Activated CD4-positive, alpha-beta T cell treated with anti-CD3 and anti-CD28 coated beads, Interleukin-10, Interleukin-2, amounts not matched to agents 100 ng/mL and 50 ng/mL, durations not matched to agents 16 hours and 8 hours (primary cell): ENCODE data around the gene RBM8A.
"Not testable (repeated sequence)": the region's sequence is repeated elsewhere in the genome, so short reads cannot be mapped to it uniquely, and the experiment has no call there.

Source experiments
- DNase-seq: peaks from one replicate; pipeline ENCODE4 v3.0.0-alpha.2; 2020

Gene RBM8A

DNA sequence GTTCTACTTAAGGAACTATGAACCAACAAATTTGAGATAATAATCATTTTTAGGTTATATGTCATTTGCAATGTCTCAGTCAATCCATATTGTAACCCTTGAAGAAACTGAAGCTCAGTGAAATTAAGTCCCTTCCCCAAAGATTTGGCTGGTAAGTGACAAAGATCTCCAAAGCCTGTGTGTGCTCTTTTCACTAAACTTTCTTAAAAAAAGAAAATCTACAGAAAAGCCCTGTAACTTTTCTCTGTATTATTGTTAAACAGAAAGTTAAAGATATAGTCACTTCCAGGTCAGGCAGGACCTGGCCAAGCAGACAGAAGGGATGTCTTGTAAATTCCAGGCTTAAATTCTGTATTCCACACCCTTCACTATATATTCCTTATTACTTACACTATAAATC is 29.1 kb upstream of the RBM8A start:
- DNase-seq: no peak

DNA sequence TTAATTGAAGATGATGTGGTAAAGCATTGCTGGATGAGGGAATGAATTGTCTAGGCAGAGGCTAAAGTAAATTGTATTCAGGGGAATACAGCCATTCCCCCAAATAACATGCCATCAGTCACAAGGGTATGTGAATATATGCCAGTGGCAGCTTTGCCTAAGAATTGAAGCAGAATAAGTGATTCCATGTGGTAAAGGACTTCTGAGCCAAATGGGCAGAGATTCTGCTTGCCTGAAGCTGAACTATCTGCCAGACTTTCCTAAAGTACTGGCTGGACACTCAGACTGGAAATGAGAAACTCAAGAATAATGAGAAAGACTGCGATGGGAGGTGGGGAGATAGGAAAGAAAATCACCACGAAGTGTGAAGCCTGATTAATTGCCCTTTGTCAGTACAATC is 28.2 kb upstream of the RBM8A start:
- no peak for DNase-seq

DNA sequence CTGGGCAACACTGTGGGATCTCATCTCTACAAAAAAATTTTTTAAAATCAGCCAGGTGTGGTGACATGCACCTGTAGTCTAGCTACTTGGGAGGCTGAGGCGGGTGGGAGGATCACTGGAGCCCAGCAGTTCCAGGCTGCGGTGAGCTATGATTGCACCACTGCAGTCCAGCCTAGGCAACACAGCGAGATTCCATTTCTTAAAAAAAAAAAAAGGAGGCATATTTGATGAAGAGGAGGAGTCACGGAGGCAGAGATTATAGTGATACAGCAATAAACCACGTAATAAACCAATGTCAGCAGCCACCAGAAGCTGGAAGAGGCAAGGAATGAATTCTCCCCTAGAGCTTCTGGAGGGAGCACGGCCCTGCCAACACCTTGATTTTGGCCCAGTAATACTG is 26.6 kb upstream of the RBM8A start:
- DNase-seq: no peak

DNA sequence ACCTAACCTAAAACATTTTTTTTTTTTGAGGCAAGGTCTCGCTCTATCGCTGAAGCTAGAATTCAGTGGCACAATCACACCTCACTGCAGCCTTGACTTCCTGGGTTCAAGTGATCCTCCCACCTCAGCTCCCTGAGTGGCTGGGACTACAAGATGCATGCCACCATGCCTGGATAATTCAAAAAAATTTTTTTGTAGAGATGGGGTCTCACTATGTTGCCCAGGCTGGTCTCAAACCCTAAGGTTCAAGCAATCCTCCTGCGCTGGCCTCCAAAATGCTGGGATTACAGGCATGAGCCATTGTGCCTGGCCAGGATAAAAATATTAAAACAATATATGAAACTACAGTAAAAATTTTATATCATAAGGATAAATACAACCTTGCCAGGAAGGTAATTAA is 25.6 kb upstream of the RBM8A start:
- no peak for DNase-seq

DNA sequence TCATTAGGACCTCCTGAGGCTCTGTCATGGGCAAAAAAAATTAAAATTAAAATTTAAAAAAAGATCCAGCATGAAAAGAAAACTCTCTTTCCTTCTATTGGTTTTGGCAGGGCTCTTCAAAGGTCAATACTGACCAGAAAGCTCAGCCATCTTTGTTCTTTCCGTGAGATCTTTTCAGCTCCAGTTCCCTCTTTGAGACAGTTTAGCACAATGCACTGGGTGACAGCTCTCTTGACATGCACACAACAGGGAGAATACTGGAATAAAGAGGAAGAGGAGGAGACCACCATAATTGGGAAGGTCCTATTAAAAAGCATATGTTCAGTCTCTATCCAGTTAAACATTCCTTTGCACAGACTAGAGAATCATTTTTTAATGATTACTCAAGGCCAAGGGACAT is 24.2 kb upstream of the RBM8A start:
- DNase-seq: no peak

DNA sequence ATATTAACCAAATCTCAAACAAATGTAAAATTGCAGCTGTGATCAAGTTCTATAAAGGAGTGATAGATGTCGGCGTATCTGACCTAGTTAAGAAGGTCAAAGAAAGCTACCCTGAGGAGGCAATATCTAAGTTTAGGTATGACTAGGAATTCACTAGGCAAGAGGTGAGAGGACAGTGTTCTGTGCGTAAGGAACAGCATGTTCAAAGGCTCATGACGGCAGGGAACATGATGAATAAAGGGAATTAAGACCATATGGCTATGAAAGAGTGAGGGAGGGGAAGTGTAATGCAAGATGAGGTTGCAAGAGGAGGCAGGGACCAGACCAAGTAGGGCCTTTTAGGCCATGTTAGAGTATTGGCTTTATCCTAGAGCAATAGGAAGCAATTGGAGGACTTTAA is 21.9 kb upstream of the RBM8A start:
- DNase-seq: no peak

DNA sequence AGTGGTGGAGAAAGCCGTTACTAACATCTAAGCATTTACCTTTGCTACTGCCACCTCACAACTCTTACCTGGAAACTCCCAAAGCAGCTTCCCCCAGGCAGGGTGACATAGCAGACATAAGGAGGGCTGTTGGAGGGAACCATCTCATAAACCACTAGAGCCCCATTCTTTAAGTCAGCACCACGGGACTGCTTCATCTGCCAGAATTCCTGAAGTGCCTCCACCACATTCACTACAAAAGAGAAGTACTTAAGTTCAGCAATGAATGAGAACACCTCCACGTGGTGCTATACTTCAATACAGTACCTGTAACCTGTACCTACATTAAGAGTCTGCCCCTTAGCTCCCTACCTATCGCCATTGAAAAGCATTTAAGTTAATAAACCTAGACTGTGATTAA is 20.3 kb upstream of the RBM8A start:
- DNase-seq: no peak

DNA sequence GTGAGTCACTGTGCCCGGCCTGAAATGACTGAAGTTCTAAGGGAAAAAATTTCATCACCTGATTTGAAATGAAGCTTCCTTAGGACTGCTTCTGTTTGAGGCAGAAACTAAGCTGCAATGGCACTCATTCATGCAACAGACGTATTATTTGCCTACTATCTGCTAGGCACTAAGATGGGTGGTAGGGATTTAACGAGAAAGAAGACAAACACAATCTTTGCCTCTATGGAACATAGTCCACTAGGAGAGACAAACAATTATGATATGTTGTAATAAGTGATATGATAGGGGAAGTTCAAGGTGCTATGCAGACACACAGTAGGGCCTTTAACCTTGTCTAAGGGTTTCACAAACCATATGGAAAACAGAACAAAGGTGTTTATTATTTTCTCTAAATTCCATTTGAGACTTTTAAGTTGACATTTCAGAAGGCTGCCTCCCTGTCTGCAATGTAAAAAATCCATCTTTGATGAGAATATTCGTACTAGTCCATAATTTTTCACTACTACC is 19.2 kb upstream of the RBM8A start:
- DNase-seq: no peak

DNA sequence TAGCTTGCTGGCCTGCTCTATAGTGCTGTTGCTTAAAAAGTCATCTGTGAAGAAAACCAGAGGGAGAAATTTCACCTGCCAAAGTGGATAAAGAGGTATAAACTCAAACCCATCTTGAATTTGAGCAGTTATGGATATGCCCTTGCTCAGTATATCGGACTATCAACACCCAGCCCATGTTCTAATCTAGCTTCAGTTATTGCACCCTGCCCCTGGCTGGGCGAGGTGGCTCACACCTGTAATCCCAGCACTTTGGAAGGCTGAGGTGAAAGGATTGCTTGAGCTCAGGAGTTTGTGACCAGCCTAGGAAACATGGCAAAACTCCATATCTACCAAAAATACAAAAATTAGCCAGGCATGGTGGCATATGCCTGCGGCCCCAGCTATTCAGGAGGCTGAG is 17.2 kb upstream of the RBM8A start:
- no peak for DNase-seq

DNA sequence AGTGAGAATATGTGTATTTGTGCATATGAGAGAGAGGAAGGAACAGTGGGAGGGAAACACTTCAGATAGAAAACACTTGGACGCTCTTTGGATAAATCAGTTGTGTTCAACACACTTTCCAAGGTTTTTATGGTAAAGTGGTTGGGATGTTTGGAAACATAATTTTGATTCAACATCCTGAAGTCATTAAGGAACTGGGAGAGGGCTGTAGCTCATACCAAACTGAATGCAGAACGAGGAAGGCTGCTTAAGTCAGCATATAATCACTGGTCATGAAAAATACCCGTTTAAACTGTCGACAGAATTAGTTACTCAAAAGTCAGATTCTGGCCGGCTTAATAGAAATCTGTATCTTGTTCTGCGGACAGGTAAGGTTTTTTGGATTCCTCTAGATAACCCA is 15.6 kb upstream of the RBM8A start:
- DNase-seq: no peak

DNA sequence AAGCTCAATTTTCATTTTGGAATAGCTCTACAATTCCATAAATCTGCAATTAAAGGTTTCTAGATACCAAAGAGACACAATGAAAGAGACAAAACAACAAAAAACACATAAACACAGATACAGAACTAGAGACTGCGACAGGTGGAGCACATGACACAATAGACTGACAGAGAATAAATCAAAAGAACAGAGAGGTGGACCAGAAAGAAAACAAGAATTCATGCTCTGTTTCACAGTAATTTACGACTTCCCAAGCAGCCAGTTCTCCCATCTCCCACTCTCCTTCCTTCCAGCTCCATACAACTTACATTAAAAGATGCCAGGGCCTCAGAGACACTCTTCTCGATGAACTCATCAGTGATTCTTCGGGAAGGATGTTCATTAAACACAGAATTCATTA is 15.1 kb upstream of the RBM8A start:
- no peak for DNase-seq

DNA sequence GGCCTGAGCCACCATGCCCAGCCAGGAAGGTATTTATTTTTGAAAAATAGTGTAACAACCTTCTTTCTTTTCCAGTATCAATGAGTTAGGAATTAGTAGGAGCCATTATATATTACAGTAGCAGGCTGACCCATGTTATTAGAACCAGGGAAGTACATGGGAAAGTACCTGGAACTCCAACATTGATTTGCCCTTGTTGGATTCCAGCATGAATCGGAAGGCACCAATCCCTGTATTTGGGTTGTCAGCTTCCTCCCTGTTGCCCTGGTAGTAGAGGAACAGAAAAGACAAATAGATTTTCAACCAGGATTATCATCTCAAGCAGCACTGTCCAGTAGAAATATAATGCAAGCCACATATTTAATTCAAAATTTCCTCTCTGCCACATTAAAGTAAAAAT is 10.2 kb upstream of the RBM8A start:
- no peak for DNase-seq

DNA sequence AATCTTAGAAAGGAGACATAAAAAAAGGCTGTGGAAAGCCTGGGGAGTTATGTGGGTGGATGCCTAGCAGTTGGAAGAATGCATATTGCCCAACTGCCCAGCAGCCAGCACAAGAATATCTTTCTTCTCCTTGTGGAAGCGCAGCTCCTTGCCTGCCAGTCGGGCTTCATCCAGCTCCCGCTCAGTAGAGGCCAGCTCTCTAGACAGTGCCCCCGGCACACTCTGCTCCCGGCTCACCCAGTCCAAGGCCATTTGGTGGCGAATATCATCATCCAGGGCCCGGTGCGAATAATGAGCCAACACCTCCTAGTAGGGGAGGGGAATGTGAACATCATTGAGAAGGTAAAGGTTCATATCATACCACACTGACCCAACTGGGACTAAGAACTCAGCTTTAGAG is 9.0 kb upstream of the RBM8A start:
- no peak for DNase-seq

DNA sequence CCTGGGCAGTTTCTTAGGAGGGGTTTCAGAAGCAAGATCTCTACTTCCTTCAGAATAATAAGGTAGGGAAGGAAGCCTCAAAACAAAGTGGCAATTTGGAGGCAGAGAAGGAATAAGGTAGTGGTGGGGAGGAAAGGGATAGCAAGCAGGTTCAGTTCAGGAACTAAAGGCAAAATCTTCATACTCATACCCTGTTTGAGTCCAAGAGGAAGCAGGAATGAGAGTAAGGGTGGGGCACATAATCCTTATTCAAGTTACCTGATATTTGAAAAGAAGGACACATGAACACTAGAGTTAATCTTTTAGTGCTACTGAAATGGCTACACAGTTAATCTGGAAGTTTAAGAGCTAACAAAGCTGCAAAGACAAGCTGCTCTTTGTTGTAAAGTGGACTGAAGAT is 8.4 kb upstream of the RBM8A start:
- DNase-seq: no peak

DNA sequence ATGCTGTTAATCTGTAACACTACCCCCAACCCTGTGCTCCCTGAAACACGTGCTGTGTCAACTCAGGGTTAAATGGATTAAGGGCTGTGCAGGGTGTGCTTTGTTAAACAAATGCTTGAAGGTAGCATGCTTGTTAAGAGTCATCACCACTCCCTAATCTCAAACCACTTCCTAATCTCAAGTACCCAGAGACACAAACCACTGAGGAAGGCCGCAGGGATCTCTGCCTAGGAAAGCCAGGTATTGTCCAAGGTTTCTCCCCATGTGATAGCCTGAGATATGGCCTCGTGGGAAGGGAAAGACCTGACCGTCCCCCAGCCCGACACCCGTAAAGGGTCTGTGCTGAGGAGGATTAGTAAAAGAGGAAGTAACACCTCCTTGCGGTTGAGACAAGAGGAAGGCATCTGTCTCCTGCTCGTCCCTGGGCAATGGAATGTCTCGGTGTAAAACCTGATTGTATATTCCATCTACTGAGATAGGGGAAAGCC is 5.3 kb upstream of the RBM8A start:
- DNase-seq: peak; percentile 65

DNA sequence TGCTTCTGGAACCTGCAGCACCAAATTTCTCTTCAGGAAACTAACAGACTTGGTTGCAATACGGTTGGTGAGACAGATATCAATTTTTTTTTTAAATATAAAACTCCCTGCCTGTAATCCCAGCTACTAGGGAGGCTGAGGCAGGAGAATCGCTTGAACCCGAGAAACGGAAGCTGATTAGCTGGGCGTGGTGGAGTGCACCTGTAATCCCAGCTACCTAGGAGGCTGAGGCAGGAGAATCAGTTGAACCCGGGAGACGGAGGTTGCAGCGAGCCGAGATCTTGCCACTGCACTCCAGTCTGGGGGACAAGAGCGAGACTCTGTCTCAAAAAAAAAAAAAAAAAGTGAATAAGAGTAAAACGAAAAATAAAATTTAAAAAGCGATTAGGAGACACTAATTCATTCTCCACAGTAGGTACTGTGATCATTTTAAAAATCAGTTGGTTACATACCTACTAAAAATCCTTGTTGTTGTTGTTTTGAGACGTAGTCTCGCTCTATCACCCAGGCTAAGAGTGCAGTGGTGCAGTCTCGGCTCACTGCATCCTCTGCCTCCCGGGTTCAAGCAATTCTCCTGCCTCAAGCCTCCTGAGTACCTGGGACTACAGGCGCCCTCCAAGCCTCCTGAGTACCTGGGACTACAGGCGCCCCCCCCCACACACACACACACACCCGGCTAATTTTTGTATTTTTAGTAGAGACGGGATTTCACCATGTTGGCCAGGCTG is 796 bp upstream of the RBM8A start:
- no peak for DNase-seq

DNA sequence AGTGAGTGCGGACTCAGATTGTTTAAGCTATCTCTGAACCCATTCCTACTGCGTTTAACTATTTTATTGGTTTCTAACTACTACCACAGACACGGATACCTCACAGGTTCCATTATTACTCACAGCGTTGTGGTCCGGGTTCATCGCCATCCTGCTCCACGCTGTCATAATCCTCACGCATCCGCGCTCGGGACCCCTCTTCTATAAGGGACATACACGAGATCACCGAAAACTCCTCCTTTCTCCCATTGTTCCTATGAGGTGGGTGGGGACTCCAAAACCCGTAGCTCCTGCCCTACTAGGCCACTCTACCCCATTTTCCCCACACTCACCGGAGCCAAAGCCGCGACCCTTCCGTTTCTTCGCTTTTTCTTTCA is 610 bp downstream of the RBM8A start:
- DNase-seq: peak; percentile 74

DNA sequence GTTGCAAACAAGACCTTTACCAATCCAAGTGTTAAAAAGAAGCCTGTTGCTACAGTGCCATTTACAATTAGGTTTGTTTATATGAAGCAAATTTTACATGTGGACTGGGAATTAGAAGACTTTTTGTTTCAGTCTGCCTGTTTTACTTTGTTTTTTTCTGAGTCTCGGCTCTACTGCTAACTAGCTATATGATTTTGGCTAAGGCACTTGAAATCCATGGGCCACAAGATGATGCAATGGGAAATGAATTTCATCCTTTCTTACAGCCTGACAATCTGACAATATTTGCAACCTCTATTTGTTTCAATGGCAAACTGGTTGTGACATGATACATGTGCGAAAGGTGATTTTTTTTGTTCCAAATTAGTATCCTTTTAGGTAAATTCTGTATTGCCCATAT is 5.0 kb downstream of the RBM8A start:
- no peak for DNase-seq

DNA sequence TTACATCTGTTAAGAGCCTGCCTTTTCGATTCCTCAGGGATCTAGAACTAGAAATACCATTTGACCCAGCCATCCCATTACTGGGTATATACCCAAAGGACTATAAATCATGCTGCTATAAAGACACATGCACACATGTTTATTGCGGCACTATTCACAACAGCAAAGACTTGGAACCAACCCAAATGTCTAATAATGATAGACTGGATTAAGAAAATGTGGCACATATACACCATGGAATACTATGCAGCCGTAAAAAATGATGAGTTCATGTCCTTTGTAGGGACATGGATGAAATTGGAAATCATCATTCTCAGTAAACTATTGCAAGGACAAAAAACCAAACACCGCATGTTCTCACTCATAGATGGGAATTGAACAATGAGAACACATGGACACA is 7.0 kb downstream of the RBM8A start:
- not testable (repeated sequence) for DNase-seq

DNA sequence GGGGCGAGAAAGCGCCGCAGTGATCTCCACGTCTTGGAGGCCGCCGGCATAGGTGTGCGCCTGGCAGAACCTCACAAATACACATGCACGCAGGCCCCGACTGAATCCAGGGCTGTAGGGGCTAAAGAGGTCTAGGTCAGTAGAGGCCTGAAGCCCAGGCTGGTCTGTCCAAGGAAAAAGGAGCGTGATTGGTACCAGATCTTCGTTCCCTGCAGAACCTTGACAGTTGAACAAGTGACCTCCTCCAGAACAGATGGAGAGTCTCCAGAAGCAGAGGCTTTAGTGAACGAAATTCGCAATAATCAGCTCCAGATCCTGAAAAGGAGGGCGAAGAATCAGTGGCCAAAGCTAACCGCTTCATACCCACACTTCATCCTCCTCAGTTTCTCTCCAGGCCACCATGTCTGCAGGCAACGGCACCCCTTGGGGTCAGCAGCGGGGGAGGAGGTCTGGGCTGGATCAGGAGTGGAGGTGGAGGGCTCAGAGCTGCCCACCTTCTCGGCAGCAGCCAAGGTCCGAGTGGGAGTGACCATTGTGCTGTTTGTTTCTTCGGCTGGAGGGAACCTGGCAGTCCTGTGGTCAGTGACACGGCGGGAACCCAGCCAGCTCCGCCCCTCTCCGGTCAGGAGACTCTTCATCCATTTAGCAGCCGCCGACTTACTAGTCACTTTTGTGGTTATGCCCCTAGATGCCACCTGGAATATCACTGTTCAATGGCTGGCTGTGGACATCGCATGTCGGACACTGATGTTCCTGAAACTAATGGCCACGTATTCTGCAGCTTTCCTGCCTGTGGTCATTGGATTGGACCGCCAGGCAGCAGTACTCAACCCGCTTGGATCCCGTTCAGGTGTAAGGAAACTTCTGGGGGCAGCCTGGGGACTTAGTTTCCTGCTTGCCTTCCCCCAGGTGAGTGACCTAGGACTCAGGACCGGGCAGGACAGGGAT is 8.0 kb downstream of the RBM8A start:
- peak; percentile 38 for DNase-seq

DNA sequence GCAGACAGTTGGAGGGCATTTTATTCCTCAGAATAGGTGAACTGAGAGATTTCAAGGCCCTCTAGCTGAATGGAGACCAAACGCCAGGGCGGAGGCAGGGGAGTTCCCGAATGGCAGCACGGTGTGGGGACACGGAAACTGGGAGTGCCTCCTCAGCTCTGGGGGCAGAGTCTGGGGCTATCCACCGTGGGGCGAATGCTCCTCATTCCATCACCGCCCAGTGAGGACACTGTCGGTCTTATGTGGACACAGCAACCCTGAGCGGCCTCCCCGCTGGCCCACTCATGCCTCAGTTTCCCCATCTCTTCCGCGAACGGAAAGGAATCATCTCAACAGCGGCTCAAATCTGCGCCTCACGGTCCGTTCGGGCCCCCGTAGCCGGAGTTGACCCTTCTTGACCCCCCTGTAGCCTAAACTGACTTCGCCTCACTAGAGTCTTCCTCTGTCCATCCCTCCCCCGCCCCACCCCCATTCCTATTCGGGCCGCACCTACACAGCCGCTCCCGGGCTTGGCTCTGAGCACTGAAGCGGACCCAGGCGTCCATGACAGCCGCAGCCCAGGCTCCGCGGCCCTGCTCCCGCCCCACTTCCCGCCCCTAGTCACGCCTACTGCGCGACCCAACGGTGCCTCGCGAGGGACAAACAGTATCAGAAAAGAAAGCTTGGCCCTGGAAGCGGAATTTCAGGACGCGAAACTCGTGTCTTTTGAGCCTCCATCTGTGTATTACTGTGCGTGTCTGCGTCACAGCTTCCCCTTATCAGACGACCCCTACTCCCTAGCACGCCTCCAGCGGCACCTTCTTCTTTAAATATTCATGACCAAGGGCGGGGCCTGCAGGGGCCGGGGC is 8.9 kb downstream of the RBM8A start, which contains the start of gene PEX11B:
PEX11B (minus strand) TSS at position 574 of the 848 bp plus-strand sequence; CDS start at position 545, 29 bp downstream.
- peak; percentile 93 for DNase-seq

DNA sequence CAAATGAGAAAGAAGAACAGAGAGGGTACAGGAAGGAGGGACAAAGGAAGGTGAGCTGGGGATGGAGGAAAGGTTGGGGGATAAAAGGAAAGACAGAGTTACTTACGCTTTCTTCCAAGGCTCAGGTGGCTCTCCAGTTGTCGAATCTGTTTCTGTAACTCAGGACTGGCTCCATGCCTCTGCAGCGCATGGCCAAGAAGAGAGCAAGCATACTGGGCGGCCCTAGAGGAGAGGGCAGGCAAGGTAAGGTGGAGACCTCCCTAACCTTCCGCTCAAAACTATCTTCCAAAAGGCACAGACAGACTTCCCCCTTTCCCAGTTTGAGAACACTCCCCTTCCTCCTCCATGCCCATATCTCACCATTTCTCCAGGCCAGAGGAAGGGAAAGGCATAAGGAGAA is 9.7 kb downstream of the RBM8A start:
- no peak for DNase-seq

DNA sequence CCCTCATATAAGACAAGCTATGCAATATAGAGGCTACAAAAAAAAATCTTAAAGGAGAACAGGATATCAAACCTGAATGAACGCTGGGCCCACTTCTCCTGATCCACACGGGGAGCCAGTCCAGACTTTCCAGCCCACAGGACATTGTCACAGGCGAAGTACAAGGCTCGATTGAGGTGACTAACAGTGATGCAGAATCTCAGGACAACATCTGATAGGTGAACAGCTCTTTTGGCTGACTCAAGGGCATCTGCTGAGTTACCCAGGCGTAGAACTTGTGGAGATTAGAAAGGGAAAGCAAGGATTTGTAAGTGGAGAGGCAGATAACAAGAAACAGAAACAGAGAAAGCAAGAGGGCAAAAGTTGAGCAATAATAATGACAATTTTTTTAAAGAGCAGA is 10.5 kb downstream of the RBM8A start:
- DNase-seq: no peak
